Loucy (cell line): ENCODE results near the gene IL20RB.

Source experiments
- H2AFZ ChIP-seq: fragments of 200-600 bp; sonication (generic); 2 replicates; pipeline ENCODE4 v1.6.0; 2016; ENCODE audit warnings: antibody characterized with exemption, mild to moderate bottlenecking, low read length, moderate library complexity
- H3F3A ChIP-seq: fragments of 200-600 bp; 2 replicates; pipeline ENCODE4 v1.6.0; 2016; ENCODE audit warnings: antibody characterized with exemption, low read depth, mild to moderate bottlenecking
- H3K27me3 ChIP-seq: fragments of 200-600 bp; sonication (generic); 2 replicates; pipeline ENCODE4 v1.6.1; 2014; ENCODE audit warnings: low read length, mild to moderate bottlenecking; ENCODE audit not compliant: insufficient read depth, poor library complexity, severe bottlenecking
- H3K36me3 ChIP-seq: fragments of 200-600 bp; sonication (generic); 2 replicates; pipeline ENCODE4 v1.6.1; 2016; ENCODE audit warnings: low read length; ENCODE audit not compliant: insufficient read depth
- H3K4me1 ChIP-seq: fragments of 200-600 bp; sonication (generic); 2 replicates; pipeline ENCODE4 v1.5.1; 2014; ENCODE audit warnings: low read length, mild to moderate bottlenecking; ENCODE audit not compliant: insufficient read depth, poor library complexity, severe bottlenecking
- H3K4me2 ChIP-seq: fragments of 200-600 bp; sonication (generic); 2 replicates; pipeline ENCODE4 v1.6.0; 2014; ENCODE audit warnings: antibody characterized with exemption, low read length, low read depth, mild to moderate bottlenecking; ENCODE audit not compliant: poor library complexity, severe bottlenecking
- H3K4me3 ChIP-seq: fragments of 200-600 bp; sonication (generic); 2 replicates; pipeline ENCODE4 v1.5.1; 2014; ENCODE audit warnings: low read length, mild to moderate bottlenecking, mixed read lengths; ENCODE audit not compliant: poor library complexity, severe bottlenecking
- H3K79me2 ChIP-seq: fragments of 200-600 bp; sonication (generic); 2 replicates; pipeline ENCODE4 v1.6.1; 2014; ENCODE audit warnings: low read length; ENCODE audit not compliant: insufficient read depth
- H3K9ac ChIP-seq: fragments of 200-600 bp; sonication (generic); 2 replicates; pipeline ENCODE4 v1.6.0; 2014; ENCODE audit warnings: mild to moderate bottlenecking, low read depth, low read length, moderate library complexity; ENCODE audit not compliant: poor library complexity, severe bottlenecking
- H3K9me2 ChIP-seq: fragments of 200-600 bp; sonication (generic); replicated peaks from 2 replicates; pipeline ENCODE4 v1.6.1; 2016; ENCODE audit warnings: low read depth, low read length, mixed read lengths
- H3K9me3 ChIP-seq: fragments of 200-600 bp; sonication (generic); 2 replicates; pipeline ENCODE4 v1.6.1; 2014; ENCODE audit warnings: mild to moderate bottlenecking, antibody characterized with exemption, low read length, low read depth; ENCODE audit not compliant: insufficient read depth
- H4K20me1 ChIP-seq: fragments of 200-600 bp; sonication (generic); 2 replicates; pipeline ENCODE4 v1.6.0; 2014; ENCODE audit warnings: antibody characterized with exemption, low read length, mild to moderate bottlenecking; ENCODE audit not compliant: insufficient read depth, poor library complexity, severe bottlenecking
- CTCF ChIP-seq: fragments of 200-600 bp; sonication (generic); conservative IDR thresholded peaks from 2 replicates; pipeline ENCODE4 v1.5.1; 2014; ENCODE audit warnings: mild to moderate bottlenecking, antibody characterized with exemption, low read length
- EZH2phosphoT487 ChIP-seq: fragments of 200-600 bp; IDR thresholded peaks from 2 replicates; pipeline ENCODE4 v1.6.1; 2018; ENCODE audit warnings: antibody characterized with exemption, mild to moderate bottlenecking, moderate library complexity, borderline replicate concordance

IL20RB gene

GRCh38 chr3:137008131-137008530, 50.3 kb downstream of the IL20RB start:
- Histone ChIP-seq H3K9me2 (no peaks in the 10 kb centered on the region), H3K9ac (no peak overlapping the region), H2AFZ (no peak overlapping the region), H3K27me3 (no peaks in the 10 kb centered on the region), H4K20me1 (no peaks in the 10 kb centered on the region), H3K4me3 (no peak overlapping the region), H3K9me3 (no peaks in the 10 kb centered on the region), H3K4me1 (peaks cover 6% of the 10 kb centered on the region), H3F3A (no peaks in the 10 kb centered on the region), H3K79me2 (no peaks in the 10 kb centered on the region), H3K36me3 (no peaks in the 10 kb centered on the region), H3K4me2 (no peak overlapping the region)
- no peak for TF ChIP-seq CTCF

- no peaks in the 10 kb centered on the region for H3F3A ChIP-seq
- no peak overlapping the region for H3K4me3 ChIP-seq
- H3K36me3 ChIP-seq, result no peaks in the 10 kb centered on the region
- H3K27me3 ChIP-seq, result no peaks in the 10 kb centered on the region
- H3K9ac ChIP-seq, result no peak overlapping the region
- peaks cover 6% of the 10 kb centered on the region for H3K4me1 ChIP-seq
- no peaks in the 10 kb centered on the region for H4K20me1 ChIP-seq
- H3K79me2 ChIP-seq, result no peaks in the 10 kb centered on the region
- no peaks in the 10 kb centered on the region for H3K9me3 ChIP-seq
- no peak for TF ChIP-seq EZH2phosphoT487
- TF ChIP-seq CTCF, result no peak
- no peaks in the 10 kb centered on the region for H3K9me2 ChIP-seq
- no peak overlapping the region for H2AFZ ChIP-seq
- H3K4me2 ChIP-seq, result no peak overlapping the region
These were observed 51.2 kb downstream of the IL20RB start for GRCh38 chr3:137008976-137009375.

- Histone ChIP-seq H3K27me3 (no peaks in the 10 kb centered on the region), H3F3A (no peaks in the 10 kb centered on the region), H3K4me2 (no peak overlapping the region), H3K36me3 (no peaks in the 10 kb centered on the region), H3K4me3 (no peak overlapping the region), H4K20me1 (no peaks in the 10 kb centered on the region), H3K9me3 (no peaks in the 10 kb centered on the region), H3K9ac (no peak overlapping the region), H2AFZ (no peak overlapping the region), H3K9me2 (no peaks in the 10 kb centered on the region), H3K79me2 (no peaks in the 10 kb centered on the region), H3K4me1 (peaks cover 6% of the 10 kb centered on the region)
- TF ChIP-seq CTCF, result no peak
- no peak for TF ChIP-seq EZH2phosphoT487
These were observed 52.4 kb downstream of the IL20RB start for GRCh38 chr3:137010137-137010536.
